Right lobe of liver (tissue), 6 donors: ENCODE measurements around the gene FNDC3B. TPM values are rescaled to one million over a fixed set of nuclear protein-coding genes. Genes with fewer than 3 reads are reported as not detected.

Experiments
- ATAC-seq, 4 donors: fragments of 200-7000 bp; cut with Tn5 transposase; one replicate each; pipeline ENCODE4 v1.9.1; 2020; ENCODE audit warnings: mild to moderate bottlenecking in 4 of 4, moderate library complexity in 4 of 4
- DNase-seq, 3 donors: peaks; one replicate each; pipeline ENCODE4 v3.0.0-alpha.2; 2020
- H3K27ac ChIP-seq, 3 donors: fragments of 200-600 bp; one replicate each; pipeline ENCODE4 v1.8.0; 2022
- H3K27me3 ChIP-seq, 2 donors: fragments of 200-600 bp; one replicate each; pipeline ENCODE4 v1.8.0; 2022
- H3K36me3 ChIP-seq, 4 donors: fragments of 200-600 bp; sonication (generic) in 1 of 4; one replicate each; pipeline versions ENCODE4 v1.5.1 to v1.8.0; 2017 to 2022; ENCODE audit warnings: control low read depth in 1 of 4
- H3K4me1 ChIP-seq, 4 donors: fragments of 200-600 bp; sonication (generic) in 1 of 4; one replicate each; pipeline versions ENCODE4 v1.5.1 to v1.8.0; 2017 to 2022; ENCODE audit warnings: control low read depth in 1 of 4
- H3K4me3 ChIP-seq, 3 donors: fragments of 200-600 bp; one replicate each; pipeline ENCODE4 v1.8.0; 2022
- H3K9me3 ChIP-seq, 4 donors: fragments of 200-600 bp; sonication (generic) in 1 of 4; one replicate each; pipeline versions ENCODE4 v1.5.1 to v1.8.0; 2017 to 2022; ENCODE audit warnings: control low read depth in 1 of 4
- POLR2A ChIP-seq: fragments of 450-650 bp; IDR thresholded peaks from one replicate; pipeline ENCODE4 v1.6.1; 2017; ENCODE audit warnings: antibody characterized with exemption, mild to moderate bottlenecking
- WGBS: methylation state at CpG from one replicate; pipeline ENCODE4 v1.1.6; 2018; ENCODE audit warnings: low coverage, low lambda C conversion rate; ENCODE audit not compliant: insufficient coverage; ENCODE audit errors: missing lambda C conversion rate; 5-methylcytosine and 5-hydroxymethylcytosine counted together
- intact Hi-C, 2 donors: fragments of 100-400 bp; cut with DNase I; formaldehyde crosslinking; loops; one replicate each; pipeline versions ENCODE4 v1.11.2 to v1.14.1; 2022
- total RNA-seq, 6 experiments: library from RNA; depleted of rRNA in 2 of 6; stranded (reverse); fragments of >200 nt in 2 of 6; fragmentation: NEBNext Ultra II Directional in 3 of 6; extraction: Animal tissue kit (Norgen Biotek cat#: 25700) in 3 of 6; gene quantifications; one replicate each; pipeline versions ENCODE4 v1.1.0 to v1.2.4, GENCODE V29; 2016 to 2023
- TF ChIP-seq, protein P1 (sequence below), 4 donors: fragments of 200-600 bp in 3 of 4; fragments of 450-650 bp in 1 of 4; IDR thresholded peaks; one replicate each; pipeline versions ENCODE4 v1.5.1 to v1.8.0; 2016 to 2022; ENCODE audit warnings: antibody characterized with exemption in 4 of 4, mild to moderate bottlenecking in 2 of 4
- donor health status: DM: no; HTN: yes; CAD: no.
- donor health status: DM: no; HTN: no; CAD: no.
- donor health status: DM: no; HTN: no; CAD: no.
- donor health status: DM: no; HTN: yes; CAD: no.
- donor health status: DM: no; HTN: yes; CAD: no.

The FNDC3B gene
- total RNA-seq, 6 experiments from 2014 or later = 40.2 to 184 (median 63.5) TPM

GRCh38 chr3:172357850-172358754 is 318.7 kb downstream of the FNDC3B start:
- H3K4me1 ChIP-seq = peaks cover 0 to 22% (median 0%) of the 10 kb centered on the region in 4 donors
- H3K27ac ChIP-seq = peak overlapping the region in 2 of 3 donors; percentile 7 to 68
- no peak for TF ChIP-seq POLR2A
- TF ChIP-seq, protein P1, sequence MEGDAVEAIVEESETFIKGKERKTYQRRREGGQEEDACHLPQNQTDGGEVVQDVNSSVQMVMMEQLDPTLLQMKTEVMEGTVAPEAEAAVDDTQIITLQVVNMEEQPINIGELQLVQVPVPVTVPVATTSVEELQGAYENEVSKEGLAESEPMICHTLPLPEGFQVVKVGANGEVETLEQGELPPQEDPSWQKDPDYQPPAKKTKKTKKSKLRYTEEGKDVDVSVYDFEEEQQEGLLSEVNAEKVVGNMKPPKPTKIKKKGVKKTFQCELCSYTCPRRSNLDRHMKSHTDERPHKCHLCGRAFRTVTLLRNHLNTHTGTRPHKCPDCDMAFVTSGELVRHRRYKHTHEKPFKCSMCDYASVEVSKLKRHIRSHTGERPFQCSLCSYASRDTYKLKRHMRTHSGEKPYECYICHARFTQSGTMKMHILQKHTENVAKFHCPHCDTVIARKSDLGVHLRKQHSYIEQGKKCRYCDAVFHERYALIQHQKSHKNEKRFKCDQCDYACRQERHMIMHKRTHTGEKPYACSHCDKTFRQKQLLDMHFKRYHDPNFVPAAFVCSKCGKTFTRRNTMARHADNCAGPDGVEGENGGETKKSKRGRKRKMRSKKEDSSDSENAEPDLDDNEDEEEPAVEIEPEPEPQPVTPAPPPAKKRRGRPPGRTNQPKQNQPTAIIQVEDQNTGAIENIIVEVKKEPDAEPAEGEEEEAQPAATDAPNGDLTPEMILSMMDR (IDR thresholded peaks at IDR 0.05) = no peak
- WGBS = 32% methylated on average over 6 of the region's 6 CpGs
- no peaks in the 10 kb centered on the region for H3K27me3 ChIP-seq
- intact Hi-C loops = no loop called here
- H3K9me3 ChIP-seq = no peaks in the 10 kb centered on the region
- H3K4me3 ChIP-seq = no peak overlapping the region
- DNase-seq = peak in 1 of 3 donors; percentile 55
- ATAC-seq = peak; percentile 35 to 84 (median 68)
- H3K36me3 ChIP-seq = peaks cover 0 to 21% (median 10%) of the 10 kb centered on the region in 4 donors

DNA sequence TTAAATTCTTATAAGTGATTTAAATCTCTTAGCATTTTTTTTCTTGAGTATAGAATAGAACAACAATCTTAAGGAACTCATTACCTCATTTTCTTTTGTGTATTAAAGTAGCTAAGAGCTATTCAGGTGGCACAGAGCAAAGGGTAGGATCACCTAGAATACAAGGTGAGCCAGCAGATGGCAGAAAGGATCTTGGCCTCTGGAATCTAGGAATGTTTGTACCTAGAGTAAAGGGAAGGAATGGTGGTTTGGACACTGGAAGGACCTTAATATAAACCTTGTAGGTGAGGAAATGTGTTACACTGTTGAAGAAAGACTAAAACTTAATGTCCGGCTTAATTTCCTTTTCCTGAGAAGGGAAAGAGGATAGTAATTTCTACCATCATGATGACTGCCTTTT is 319.9 kb downstream of the FNDC3B start:
- WGBS = 100% methylated on average over 1 of the region's 1 CpG
- ATAC-seq (no peak), DNase-seq (no peak)
- Histone ChIP-seq H3K27ac (no peak overlapping the region), H3K9me3 (no peaks in the 10 kb centered on the region), H3K4me1 (peaks cover 0 to 22% (median 0%) of the 10 kb centered on the region in 4 donors), H3K4me3 (no peak overlapping the region), H3K27me3 (no peaks in the 10 kb centered on the region), H3K36me3 (peaks cover 0 to 24% (median 11%) of the 10 kb centered on the region in 4 donors)
- intact Hi-C loops = no loop called here
- TF ChIP-seq, protein P1 (IDR thresholded peaks at IDR 0.05) = peak in 1 of 4 donors; percentile 20
- no peak for TF ChIP-seq POLR2A

GRCh38 chr3:172359996-172360395 is 320.6 kb downstream of the FNDC3B start:
- WGBS = 94% methylated on average over 2 of the region's 2 CpGs
- Histone ChIP-seq H3K27ac (no peak overlapping the region), H3K36me3 (peaks cover 0 to 26% (median 10%) of the 10 kb centered on the region in 4 donors), H3K27me3 (no peaks in the 10 kb centered on the region), H3K4me3 (no peak overlapping the region), H3K9me3 (no peaks in the 10 kb centered on the region), H3K4me1 (peaks cover 0 to 22% (median 0%) of the 10 kb centered on the region in 4 donors)
- DNase-seq (no peak), ATAC-seq (no peak)
- intact Hi-C loops = no loop called here
- TF ChIP-seq POLR2A = no peak
- TF ChIP-seq, protein P1 (IDR thresholded peaks at IDR 0.05) = no peak

DNA sequence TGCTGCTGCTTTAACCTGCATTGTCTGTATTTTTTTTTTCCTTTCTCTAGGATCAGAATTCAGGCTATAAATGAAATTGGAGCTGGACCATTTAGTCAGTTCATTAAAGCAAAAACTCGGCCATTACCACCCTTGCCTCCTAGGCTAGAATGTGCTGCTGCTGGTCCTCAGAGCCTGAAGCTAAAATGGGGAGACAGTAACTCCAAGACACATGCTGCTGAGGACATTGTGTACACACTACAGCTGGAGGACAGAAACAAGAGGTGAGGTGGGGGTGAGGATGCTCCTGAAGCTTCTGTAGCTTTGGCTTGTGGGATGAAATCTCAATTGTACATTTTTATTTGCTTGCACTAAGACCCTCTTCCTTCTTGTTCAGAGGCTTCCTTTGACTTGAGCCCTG is 323.2 kb downstream of the FNDC3B start:
- Histone ChIP-seq H3K36me3 (peaks cover 0 to 42% (median 12%) of the 10 kb centered on the region in 4 donors), H3K4me1 (peaks cover 0 to 10% (median 0%) of the 10 kb centered on the region in 4 donors), H3K4me3 (no peak overlapping the region), H3K27ac (no peak overlapping the region), H3K27me3 (no peaks in the 10 kb centered on the region), H3K9me3 (no peaks in the 10 kb centered on the region)
- 86% methylated on average over 1 of the region's 1 CpG for WGBS
- ATAC-seq (no peak), DNase-seq (no peak)
- intact Hi-C loops = no loop called here
- TF ChIP-seq POLR2A = no peak
- TF ChIP-seq, protein P1 (IDR thresholded peaks at IDR 0.05) = no peak
